HFF-Myc (cell line): ENCODE results near the gene PPFIA1.
"Not testable (repeated sequence)": the region's sequence is repeated elsewhere in the genome, so short reads cannot be mapped to it uniquely, and the experiment has no call there.

Source experiments
- DNase-seq: peaks from one replicate; pipeline ENCODE4 v3.0.0-alpha.2; 2011; ENCODE audit warnings: low read depth; ENCODE audit errors: extremely low read depth
- H3K4me3 ChIP-seq: replicated peaks from 2 replicates; pipeline ENCODE4 v1.5.1; 2011; ENCODE audit warnings: low read depth, mild to moderate bottlenecking, control low read depth, low read length
- CTCF ChIP-seq: IDR thresholded peaks from 2 replicates; pipeline ENCODE4 v1.5.1; 2012; ENCODE audit warnings: mild to moderate bottlenecking, low read depth, low read length, control low read depth; ENCODE audit errors: missing control alignments

The PPFIA1 gene

GRCh38 chr11:70292166-70292565 lies 21.7 kb downstream of the PPFIA1 start:
- TF ChIP-seq CTCF: no peak
- DNase-seq: no peak
- H3K4me3 ChIP-seq: no peak overlapping the region

DNA sequence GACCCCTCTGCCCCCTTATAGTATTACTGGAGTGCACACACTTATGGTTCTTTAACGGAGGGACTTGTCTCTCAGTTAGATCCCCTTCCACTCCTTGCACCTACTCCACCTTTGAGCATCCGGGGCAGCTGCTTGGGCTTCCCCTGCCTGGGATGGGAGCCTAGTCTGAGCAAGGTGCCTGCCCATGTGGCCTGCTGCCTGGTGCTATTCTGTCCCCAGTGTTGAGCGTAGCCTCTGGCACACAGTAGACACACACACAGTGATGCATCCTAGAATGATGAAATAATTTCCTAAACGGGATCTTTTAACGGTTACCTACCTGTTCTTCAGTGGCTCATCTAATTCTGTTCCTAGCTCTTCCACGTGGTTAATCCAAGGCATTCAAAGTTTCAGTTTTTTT lies 22.4 kb downstream of the PPFIA1 start:
- no peak for TF ChIP-seq CTCF
- no peak overlapping the region for H3K4me3 ChIP-seq
- no peak for DNase-seq

GRCh38 chr11:70295166-70295565 lies 24.7 kb downstream of the PPFIA1 start:
- DNase-seq, H3K4me3 ChIP-seq: not testable (repeated sequence)

DNA sequence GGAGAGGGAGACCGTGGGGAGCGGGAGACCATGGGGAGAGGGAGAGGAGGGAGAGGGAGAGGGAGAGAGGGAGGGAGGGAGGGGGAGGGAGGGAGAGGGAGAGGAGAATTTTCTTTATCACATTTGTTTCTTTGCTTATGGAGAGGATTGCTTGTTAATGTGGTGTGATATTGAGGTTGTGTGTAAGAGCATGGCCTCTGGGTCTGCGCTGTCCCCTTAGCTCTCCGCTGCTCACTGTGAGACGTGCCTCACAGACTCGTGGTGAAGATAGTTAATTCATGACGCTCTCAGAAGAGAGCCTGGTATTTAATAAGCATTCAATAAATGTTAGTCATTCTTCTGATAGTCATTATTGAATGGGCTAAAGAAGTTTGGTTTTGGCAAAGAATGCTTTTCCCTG lies 26.2 kb downstream of the PPFIA1 start:
- DNase-seq: no peak
- TF ChIP-seq CTCF: no peak
- no peak overlapping the region for H3K4me3 ChIP-seq

- TF ChIP-seq CTCF: no peak
- H3K4me3 ChIP-seq: no peak overlapping the region
- no peak for DNase-seq
Measured at GRCh38 chr11:70297341-70297740, 26.9 kb downstream of the PPFIA1 start.

DNA sequence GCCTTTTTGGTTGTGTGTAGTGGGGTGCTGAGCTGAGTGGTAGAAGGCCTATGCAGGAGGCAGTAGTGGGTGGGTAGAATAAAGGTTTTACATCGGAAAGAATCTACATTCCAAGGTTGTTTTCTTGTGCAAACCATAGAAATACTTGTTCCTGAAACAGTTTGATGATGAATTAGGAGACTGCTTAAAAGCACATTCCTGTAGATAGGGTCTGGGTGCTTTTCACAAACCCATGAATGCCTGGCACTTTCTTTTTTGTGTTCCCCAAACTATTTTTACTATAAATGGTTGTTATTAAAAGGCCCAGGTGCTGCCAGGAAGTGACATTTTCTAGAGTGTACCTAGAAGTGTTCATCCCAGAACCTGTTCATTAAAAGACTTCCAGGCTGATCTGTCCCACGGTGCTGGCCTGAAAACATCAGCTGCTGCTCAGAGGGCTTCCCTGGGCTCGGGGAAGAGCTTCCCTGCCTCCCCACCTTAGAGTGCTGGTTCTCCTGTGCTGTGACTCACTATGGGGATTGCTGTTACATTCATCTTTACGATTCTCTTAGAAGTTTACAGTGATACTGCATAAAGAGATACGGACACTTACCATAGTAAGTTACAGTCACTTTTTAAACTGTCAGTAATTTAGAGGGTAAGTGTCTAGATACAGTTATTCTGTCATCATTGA lies 27.9 kb downstream of the PPFIA1 start:
- no peak for TF ChIP-seq CTCF
- no peak overlapping the region for H3K4me3 ChIP-seq
- no peak for DNase-seq

DNA sequence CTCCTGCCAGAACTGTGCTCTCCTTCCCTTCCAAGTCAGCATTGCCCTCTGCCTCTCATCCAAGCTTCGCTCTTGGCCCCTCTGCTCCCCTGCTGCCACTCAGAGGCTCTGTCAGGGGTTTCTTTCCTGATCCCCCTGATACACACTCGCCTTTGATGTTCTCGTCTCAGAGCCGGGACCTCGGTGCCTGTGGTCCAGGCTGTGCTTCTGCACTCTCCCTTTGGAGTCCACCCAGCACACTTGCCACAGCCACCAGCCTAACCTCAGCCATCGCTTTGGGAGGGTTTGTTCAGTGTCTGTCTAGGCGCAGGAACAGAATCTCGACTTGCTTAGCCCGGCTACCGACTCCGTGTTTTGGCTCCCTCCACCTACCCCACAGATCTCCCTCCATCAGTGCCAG lies 29.1 kb downstream of the PPFIA1 start:
- DNase-seq: no peak
- no peak overlapping the region for H3K4me3 ChIP-seq
- no peak for TF ChIP-seq CTCF
